K562 (cell line): ENCODE results near the gene PAIP1.

ENCODE experiments used
- CREM ChIP-seq: IDR thresholded peaks from 2 replicates; pipeline ENCODE4 v1.6.1; 2014; ENCODE audit warnings: antibody characterized with exemption, low read depth
- CTCF ChIP-seq, 3 experiments: IDR thresholded peaks in 2 of 3; conservative IDR thresholded peaks in 1 of 3; 2 replicates each; pipeline ENCODE4 v1.5.1; 2011 to 2012; ENCODE audit warnings: low read length in 3 of 3, mild to moderate bottlenecking in 3 of 3, control low read depth in 2 of 3, improper control_type of control experiment in 1 of 3, inconsistent platforms in 1 of 3, low read depth in 1 of 3, mixed read lengths in 1 of 3, moderate library complexity in 1 of 3; ENCODE audit not compliant: insufficient read depth in 2 of 3
- HNRNPL ChIP-seq: fragments of 200-400 bp; formaldehyde crosslinking; IDR thresholded peaks from 2 replicates; pipeline ENCODE4 v1.6.1; 2017; ENCODE audit warnings: low read depth, mild to moderate bottlenecking, low read length
- MXI1 ChIP-seq: IDR thresholded peaks from 2 replicates; pipeline ENCODE4 v1.6.1; 2011; ENCODE audit warnings: low read depth, mild to moderate bottlenecking, improper control_type of control experiment, low read length
- RAD21 ChIP-seq, 2 experiments: fragments of 250-450 bp in 1 of 2; fragments of 450-650 bp in 1 of 2; sonication (Bioruptor Pico) in 1 of 2; formaldehyde crosslinking in 1 of 2; IDR thresholded peaks in 1 of 2; conservative IDR thresholded peaks in 1 of 2; 2 replicates each; pipeline versions ENCODE4 v1.4.0 to v1.8.0; 2020 to 2022; ENCODE audit warnings: mild to moderate bottlenecking in 2 of 2, moderate library complexity in 1 of 2
- SOX6 ChIP-seq: fragments of 450-650 bp; IDR thresholded peaks from 2 replicates; pipeline ENCODE4 v1.6.1; 2014; ENCODE audit warnings: mild to moderate bottlenecking
- ZBTB8A ChIP-seq: fragments of 450-650 bp; IDR thresholded peaks from 2 replicates; pipeline ENCODE4 v1.6.1; 2018; ENCODE audit warnings: mild to moderate bottlenecking, moderate library complexity; ENCODE audit not compliant: partially characterized antibody
- ZNF41 ChIP-seq: fragments of 250-450 bp; sonication (Bioruptor Pico); conservative IDR thresholded peaks from 2 replicates; pipeline ENCODE4 v1.4.0; 2020; ENCODE audit warnings: mild to moderate bottlenecking
- ZSCAN29 ChIP-seq: fragments of 450-650 bp; IDR thresholded peaks from 2 replicates; pipeline ENCODE4 v1.6.1; 2017

GRCh38 chr5:43523662-43524072 lies 33.2 kb downstream of the PAIP1 start:
- no peak for TF ChIP-seq SOX6
- TF ChIP-seq ZSCAN29: no peak
- TF ChIP-seq ZNF41 (CRISPR knock-in tag): no peak
- TF ChIP-seq CTCF (IDR thresholded peaks at IDR 0.05 in 2 of 3, conservative IDR thresholded peaks at IDR 0.05 in 1 of 3; ENCODE audit: insufficient read depth in 2 of 3, low read depth in 1 of 3, low read length in 3 of 3): no peak
- TF ChIP-seq ZBTB8A: no peak
- TF ChIP-seq HNRNPL: no peak
- TF ChIP-seq MXI1: no peak
- TF ChIP-seq CREM: no peak
- TF ChIP-seq RAD21 (CRISPR knock-in tag; conservative IDR thresholded peaks at IDR 0.05 in 1 of 2, IDR thresholded peaks at IDR 0.05 in 1 of 2): no peak
